C1 segment of cervical spinal cord (tissue), 14 donors: ENCODE results near the gene GPC6.

ENCODE experiments used
- DNase-seq, 14 donors: peaks; one replicate each; lab custom pipeline; 2025; lab: John Stamatoyannopoulos, UW

The GPC6 gene

DNA sequence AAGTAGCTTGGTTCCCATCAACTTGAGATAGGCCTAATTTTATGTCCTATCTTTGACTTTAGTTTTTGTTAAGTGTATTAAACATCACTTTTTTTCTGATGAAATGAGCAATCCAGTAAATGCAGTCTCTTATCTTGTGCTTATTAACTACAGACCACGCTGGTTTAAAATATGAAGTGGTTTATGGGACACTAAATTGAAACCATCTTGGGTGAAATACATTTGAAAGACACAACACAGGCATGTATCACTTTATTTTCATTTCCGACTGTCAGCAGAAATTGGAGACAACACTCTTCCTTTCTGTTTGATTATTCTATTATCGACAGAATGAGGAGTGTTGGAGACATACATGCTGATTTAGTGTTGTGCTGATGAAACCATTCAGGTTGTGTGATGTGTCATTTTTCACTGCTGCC is 447.7 kb downstream of the GPC6 start:
- no peak for DNase-seq

DNA sequence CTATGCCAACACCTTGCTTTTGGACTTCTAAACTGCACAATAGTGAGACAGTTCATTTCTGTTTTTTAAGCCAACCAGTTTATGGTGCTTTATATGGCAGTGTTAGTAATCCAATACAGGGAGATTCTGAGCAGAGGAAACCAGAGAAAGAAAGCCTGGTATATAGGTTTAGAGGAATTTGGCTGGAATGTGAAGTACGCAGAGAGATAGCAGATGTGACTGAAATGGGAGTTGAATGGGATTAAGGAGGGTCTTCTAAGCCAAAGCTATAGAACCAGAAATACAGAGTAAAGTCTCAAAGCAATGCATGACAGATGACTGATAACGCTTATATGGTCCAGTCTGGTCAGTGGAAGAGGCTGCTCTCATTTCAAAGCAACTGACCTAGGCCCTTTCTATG is 453.7 kb downstream of the GPC6 start:
- no peak for DNase-seq

DNA sequence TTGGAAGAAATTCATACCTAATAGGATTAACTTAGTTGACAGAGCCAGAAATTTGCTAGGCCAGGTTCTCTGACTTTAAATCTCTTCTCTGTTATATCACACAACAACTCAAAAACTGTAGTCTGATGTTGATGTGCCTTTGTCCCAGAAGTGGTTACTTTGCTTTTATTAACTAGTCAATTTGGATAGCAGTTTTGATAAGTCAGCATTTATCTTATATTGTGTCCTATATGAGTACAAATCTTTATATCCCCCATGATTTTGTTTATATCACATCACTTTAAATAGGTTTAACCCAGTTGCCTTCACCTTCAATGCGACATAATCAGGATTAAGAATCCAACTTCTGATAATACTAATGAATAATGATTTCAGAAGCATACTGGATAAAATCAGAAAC is 459.3 kb downstream of the GPC6 start:
- no peak for DNase-seq

DNA sequence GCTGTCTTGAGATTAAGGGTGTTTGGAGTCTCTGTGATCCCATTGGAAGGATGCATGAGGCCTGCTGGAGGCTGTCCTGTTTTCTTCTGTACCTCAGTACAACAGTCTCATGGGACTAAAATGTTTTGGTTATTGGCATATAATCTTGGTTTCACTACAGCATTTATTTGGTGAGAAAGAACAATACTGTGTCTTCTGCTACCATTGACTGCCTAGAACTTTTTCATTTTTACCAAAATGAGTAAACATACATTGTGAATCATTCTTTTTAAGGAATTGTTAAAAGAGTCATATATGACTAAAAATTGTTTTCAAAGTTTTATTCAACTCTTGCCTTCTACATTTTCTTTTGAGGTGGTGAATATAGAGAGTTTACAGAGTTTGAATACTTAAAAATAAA is 459.8 kb downstream of the GPC6 start:
- no peak for DNase-seq

DNA sequence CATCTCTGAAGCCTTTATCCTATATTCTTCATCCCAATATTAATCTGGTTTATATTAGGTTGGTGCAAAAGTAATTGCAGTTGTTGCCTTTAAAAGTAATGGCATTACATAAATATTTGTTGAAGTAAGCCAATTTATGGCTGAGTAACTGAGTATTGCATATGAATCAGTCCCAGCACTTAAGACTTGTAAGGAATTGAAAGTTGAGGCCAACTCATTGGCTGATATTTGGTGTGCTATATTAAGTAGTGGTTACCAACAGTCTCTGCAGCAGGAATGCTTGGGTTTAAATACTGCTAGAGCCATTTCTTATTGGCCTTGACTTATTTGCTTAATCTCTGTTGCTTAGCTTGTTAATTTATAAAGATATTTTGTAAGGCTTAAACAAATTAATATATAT is 460.7 kb downstream of the GPC6 start:
- DNase-seq, result no peak

DNA sequence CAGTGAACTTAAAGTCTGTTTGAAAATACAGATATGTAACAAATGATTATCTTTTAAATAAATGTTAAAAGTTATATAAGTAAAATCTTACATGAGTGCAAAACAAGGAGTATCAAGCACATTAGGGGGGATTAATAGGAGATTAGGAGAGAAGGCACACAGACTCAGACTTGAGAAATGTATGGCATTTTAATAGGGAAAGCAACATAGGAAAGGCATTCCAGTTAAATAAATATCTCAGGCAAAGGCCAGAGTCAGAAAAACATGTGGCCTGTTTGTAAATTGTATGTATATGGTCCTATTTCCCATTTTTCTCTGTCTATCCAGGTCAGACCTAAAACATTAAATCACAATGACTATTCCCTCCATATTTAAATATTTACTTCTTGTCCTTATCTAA is 462.7 kb downstream of the GPC6 start:
- DNase-seq, result no peak

DNA sequence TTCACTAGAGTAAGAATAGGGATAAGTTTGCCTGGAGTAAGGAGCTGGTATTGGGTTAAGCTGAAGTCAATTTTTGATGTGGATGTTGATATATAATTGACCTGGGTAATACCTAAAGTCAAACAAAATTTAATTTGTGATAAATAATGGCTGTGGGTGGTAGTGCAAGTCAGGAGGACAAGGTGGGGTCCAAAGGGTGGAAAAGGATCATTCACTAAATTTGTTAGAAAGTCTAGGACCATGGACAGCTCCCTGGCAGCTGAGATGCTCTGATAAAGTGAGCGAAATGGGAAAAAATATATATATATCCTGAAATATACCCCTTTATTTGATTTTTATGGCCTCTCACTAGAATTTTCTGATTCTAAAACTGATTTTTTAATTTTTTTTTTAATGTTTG is 463.5 kb downstream of the GPC6 start:
- DNase-seq, result no peak

DNA sequence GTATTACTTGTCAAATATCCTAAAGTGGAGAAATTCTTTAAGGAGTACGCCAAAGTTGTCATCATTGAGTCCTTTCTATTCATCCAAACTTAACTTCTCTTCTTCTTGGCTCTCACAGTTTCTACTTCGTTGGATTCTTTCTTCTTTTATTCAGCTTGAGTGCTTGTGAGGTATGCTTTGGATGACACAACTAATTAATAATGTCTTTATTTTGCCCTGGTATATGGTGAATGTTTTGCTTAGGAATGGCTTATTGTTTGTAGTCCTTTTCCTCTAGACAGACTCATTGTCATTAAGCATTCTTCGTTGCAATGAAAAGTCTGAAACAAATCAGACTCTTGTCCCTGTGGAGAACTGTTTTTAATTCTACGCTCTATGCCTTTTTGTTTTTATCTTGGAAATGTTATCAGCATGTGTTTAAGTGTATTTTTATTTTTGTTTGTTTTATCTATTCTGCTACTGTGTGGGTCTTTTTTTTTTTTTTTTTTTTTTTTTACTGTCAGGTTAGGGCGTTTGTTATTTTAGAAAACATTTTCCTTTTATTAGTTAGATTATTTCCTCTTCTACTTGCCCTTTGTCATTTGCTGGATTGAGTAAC is 471.5 kb downstream of the GPC6 start:
- no peak for DNase-seq

DNA sequence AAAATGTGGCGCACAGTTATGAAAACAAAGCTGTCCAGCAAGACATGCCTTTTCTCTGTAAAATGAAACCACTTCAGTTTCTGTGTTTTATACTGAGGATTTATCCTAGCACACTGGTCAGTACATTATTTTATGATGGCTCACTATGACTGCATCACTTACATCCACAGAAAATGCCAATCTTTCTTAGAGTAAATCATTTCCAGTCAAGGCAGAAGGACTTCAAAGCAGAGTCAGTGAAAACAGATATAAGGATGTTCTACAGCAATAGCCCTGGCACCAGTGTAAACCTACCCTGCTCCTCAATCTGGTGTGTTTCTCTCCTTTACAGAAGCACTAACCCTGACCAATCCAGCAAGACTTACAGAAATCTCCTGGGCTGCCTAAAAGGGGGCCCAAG is 473.5 kb downstream of the GPC6 start:
- DNase-seq, result no peak

DNA sequence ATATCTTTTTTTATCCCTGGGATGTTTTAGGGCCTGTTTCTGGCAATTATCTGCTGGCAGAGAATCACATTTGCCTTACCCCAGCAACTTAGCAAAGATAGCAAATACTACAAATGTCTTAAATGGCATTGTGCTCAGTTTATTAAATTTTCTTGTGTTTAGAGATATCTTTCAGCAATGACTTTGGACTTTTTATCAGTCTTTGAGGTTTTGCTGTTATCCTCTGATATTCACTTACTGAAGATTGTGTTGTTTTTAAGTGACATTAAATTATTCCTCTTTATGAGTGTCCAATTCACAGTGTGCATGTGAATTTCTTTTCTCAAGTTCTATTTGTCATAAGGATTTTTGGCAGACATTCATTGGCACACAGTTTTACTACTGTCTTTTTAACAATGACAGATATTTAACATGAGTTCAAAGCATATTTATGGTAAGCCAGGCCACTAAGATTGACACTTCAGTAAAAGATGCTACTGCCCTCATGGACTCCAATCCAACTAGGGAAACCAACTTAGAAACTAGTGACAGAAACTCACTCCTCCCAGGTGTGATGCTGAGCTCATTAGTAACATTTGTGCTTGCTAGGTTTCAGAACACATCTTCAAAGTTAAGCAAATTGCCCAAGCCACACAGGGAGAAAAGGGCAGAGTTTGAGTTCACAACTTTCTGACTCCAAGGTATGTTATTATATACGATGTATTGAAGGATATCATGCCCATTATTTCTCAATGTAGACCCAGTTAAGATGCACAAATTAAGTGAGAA is 481.9 kb downstream of the GPC6 start:
- no peak for DNase-seq

DNA sequence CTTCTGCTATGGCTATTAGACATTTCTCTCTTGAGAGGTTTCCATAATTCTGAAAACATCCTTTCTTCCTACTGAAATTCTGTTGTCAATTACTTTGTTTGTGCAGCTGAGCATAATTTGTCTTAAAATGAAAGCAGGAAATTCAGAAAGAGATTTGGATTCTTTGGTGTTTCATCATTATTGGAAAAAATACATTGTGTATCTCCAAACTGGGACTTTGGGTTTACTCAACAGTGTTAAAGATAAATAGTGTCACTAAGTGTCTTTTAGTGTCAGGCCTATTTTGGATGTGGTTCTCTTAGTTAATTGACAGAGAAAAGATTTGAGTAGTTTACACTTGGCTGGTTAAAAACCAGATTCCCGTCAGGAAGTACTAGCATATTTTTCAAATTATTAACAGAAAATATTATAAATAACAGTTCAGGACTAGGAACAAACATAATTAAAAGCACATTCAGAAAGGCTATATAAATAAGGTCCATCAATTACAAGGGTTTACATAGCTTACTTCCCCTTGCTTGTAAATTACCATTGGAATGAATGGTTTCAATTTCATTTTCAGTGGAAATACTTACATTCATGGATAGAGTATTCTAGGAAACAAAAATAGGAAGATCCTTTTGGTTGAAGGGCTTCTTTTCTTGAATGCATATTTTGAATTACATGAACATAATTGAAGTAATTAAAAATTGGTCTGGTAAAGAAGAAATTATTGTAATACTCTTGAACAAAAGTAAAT is 483.1 kb downstream of the GPC6 start:
- no peak for DNase-seq

DNA sequence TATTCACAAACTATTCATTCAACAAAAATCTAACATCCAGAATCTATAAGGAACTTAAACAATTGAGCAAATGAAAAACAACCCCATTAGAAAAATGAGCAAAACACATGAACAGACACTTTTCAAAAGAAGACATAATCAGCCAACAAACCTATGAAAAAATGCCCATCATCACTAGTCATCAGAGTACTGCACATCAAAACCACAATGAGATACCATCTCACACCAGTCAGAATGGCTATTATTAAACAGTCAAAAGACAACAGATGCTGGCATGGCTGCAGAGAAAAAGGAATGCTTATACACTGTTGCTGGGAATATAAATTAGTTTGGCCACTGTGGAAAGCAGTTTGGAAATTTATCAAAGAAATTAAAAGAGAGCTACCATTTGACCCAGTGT is 487.6 kb downstream of the GPC6 start:
- DNase-seq, result no peak

DNA sequence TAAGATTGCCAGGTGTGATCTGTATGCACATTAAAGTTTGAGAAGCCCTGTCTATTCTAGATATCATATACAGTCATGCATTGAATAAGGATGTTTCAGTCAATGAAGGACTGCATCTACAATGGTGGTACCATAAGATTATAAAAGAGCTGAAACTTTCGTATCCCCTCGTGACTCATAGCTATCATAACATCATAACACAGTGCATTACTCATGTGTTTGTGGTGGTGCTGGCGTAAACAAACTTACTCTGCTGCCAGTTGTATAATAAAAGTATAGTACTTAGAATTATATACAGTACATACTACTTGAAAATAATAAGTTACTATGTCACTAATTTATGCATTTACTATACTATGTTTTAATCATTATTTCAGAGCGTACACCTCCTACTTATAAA is 489.3 kb downstream of the GPC6 start:
- DNase-seq, result no peak

DNA sequence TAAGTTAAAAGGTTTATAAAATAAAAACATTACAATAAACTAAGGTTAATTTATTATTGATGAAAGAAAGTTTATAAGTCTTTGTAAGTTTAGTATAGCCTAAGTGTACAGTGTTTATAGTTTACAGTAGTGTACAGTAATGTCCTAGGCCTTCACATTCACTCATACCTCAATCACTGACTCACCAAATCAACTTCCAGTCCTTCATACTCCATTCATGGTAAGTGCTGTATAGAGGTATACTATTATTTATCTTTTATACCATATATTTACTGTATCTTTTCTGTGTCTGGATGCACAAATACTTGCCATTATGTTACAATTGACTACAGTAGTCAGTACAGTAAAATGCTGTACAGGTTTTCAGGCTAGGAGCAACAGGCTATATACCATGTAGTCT is 490.0 kb downstream of the GPC6 start:
- no peak for DNase-seq

DNA sequence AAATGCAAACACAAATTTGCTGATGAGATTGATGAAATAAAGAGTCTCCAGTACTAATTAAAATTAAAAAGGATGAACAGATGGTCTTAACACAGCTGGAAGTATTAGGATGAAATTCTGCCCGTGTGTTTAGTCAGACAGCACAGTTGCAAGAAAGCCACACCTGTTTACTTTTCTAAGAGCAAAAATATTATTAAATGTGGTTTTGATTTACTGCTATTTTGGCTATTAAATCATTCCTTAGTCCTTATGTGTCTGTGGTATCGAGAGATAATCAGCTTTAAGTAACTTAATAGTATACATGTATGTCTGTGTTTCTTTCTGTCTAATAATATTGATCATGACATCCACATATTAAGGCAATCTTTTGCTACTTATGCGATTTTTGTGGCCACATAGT is 494.9 kb downstream of the GPC6 start:
- no peak for DNase-seq

DNA sequence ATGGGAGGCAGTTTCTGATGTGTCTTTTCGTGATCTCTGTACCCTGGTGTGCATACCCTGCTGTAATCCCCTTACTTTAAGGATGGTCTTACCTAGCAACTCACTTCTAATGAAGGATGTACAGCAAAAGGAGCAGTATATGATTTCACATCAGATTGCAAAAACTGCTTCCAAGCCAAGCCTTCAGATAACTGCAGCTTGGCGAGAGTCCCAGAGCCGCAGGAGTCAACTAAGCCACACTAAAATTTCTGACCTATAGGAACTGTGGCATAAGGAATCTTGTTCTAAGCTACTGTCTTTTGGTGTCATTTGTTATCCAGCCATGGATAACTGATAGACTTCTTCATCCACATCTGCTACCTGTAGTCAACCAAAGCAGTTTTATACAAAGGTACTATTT is 496.7 kb downstream of the GPC6 start:
- DNase-seq, result no peak

DNA sequence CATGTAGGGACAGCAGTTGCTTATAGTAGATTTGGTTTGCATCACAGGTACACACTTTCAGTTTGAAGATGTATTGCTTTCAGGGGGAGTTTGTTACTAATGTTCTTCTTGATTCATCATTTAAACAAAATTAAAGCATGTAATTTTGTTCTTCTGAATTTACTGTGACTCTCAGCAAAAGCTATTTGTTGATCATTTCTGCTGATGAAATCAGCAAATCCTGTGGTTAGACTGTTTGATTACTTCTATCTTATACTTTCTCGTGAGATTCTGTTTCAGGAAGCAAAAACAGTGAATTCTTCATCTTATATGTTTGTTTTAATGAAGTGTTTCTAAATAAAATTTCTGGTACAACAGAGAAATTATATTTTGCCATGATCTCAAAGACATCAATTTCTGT is 497.6 kb downstream of the GPC6 start:
- no peak for DNase-seq

DNA sequence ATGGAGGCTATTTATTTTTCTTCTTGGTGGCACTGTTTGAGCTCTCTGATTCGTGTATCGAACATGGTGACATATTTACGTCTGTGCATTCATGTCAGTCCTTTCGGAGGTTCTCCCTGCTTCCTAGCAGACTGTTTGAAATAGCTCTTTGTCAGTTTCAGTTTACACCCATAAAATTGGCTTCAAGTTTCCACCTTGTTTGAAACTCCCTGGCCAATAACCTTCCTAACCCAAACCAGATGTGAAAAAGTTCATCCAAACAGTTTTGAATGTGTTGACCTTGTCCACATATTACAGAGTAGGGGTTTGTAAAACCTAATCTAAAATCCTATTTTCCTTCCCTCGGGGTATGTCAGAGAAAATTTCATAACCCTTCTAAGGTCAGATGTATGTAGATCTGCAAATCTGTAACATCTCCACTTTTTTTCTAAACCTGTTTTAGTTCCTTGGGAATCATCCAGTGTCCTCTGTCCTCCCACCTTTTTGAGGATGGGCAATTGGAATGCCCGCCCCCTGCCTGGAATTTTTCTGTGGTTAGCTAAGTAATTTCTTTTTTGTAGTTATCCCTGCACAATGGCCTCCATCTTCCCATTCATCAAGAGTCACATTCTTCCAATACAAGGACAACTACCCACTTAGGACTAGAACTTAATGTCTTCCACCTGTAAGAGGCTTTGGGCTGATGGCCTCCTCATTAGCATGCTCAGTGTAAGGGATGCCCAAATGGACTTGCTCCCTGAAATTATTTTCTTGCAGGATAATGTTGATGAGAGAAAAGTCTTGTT is 499.8 kb downstream of the GPC6 start:
- no peak for DNase-seq

DNA sequence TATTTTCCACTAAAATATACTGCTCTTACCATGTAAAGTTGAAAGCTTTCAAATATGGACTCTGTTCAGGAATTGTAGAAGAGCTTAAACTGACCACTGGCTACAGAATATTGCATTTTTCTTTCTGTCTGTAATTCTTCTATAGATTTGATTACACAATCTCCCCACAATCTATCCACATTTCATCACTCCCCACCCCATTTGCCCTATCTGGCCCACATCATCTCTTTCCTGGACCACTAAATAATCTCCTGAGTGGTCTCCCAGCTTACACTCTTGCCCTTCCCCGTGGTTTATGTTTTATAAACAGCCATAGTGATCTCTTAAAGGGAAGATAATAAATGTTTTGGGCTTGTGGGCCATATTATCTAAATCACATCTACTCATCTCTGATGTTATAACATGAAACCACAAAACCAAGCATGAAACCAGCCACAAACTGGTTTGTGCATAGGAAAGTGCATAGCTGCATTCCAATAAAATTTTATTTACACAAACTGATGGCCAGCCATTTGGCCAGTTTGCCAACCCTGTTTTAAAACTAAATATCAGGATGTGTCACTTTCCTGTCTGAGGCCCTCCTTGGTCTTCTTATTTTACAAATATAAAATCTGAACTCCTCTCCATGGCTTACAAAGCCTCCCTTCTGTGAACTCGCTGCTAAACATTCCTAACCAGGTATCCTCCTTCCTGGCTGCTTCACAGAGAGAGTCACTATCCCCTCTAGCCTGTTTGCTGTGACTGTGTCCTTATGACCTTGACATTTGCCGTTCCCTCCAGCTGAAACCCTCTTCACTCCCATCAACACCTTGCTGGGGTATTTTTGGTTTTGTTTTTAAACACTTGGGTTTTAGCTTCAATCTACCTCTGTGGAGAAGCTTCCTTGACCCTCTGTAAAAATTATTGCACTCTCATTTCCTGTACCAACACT is 500.9 kb downstream of the GPC6 start:
- no peak for DNase-seq

DNA sequence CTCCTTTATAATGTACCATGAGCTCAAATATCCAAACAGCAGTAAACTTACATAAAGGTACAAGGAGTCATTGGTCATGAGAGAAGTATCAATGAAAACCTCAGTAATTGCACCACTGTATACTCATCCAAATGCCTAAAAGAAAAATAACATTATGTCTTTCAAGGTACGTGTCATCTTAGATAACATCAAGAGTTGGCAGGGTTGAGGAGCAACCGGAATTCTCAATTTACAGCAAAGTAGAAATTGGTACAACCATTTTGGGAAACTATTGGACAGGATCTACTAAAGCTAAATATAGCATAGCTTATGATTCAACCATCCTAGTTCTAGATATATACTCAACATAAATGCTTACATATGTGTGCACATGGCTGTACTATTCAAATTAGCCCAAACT is 502.8 kb downstream of the GPC6 start:
- no peak for DNase-seq

DNA sequence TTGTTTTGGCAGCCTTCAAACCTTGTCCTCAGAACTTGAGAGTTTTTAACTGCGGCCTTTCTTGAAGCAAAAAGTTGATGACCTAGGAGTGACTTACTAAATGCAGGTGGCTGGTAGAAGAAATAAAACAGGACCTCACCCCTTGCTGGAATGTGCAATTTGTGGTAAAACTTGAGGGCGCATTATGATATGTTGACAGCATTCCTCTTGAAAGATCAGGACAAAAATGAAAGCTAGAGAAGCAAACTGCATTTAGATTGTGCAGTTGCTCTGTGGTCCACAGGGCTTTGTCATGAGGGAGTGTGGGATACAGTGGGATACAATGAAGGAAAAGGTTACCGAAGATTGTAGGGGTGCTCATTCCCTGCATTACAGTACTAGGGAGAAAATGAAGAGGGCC is 504.2 kb downstream of the GPC6 start:
- no peak for DNase-seq
